ENCODE measurements around the gene MYBPC1.
"Not testable (repeated sequence)": the region's sequence is repeated elsewhere in the genome, so short reads cannot be mapped to it uniquely, and the experiment has no call there.

Gene MYBPC1

GRCh38 chr12:101660662-101661061 is 65.9 kb downstream of the MYBPC1 start:
- H2AK5ac ChIP-seq (ENCODE audit: low read length); H3K79me1 ChIP-seq (ENCODE audit: low read length); H3K4me3 ChIP-seq (ENCODE audit: low read length); H3K23ac ChIP-seq (ENCODE audit: low read length); H3K18ac ChIP-seq (ENCODE audit: low read length); H3K56ac ChIP-seq (ENCODE audit: low read length); H3K4ac ChIP-seq (ENCODE audit: low read depth, low read length); H3K79me2 ChIP-seq (ENCODE audit: control insufficient read depth, insufficient read depth, low read length); H3K4me1 ChIP-seq (ENCODE audit: control insufficient read depth, low read depth, low read length); H3K4me2 ChIP-seq (ENCODE audit: low read length); H3K27me3 ChIP-seq (ENCODE audit: insufficient read depth, low read length, poor library complexity); H3K27ac ChIP-seq (ENCODE audit: low read depth, low read length); H2BK5ac ChIP-seq (ENCODE audit: low read length); DNase-seq; H2BK15ac ChIP-seq (replicated peaks; ENCODE audit: low read depth); H2BK120ac ChIP-seq (ENCODE audit: low read depth, low read length); H3K9ac ChIP-seq (ENCODE audit: low read length); H4K8ac ChIP-seq (ENCODE audit: low read depth, low read length); H3K36me3 ChIP-seq (ENCODE audit: control insufficient read depth, insufficient read depth, low read length); H4K5ac ChIP-seq (ENCODE audit: low read length): not testable (repeated sequence)
- WGBS (ENCODE audit: extremely low coverage, insufficient coverage, low lambda C conversion rate), result no CpG with 5 or more reads among the region's 2 CpGs

GRCh38 chr12:101663298-101663697 is 68.5 kb downstream of the MYBPC1 start:
- no CpG with 5 or more reads among the region's 6 CpGs for WGBS (ENCODE audit: extremely low coverage, insufficient coverage, low lambda C conversion rate)
- Histone ChIP-seq H3K79me2 (ENCODE audit: control insufficient read depth, insufficient read depth, low read length) (no peaks in the 10 kb centered on the region), H2BK120ac (ENCODE audit: low read depth, low read length) (no peak overlapping the region), H2BK5ac (ENCODE audit: low read length) (no peak overlapping the region), H4K8ac (ENCODE audit: low read depth, low read length) (no peak overlapping the region), H3K4me3 (ENCODE audit: low read length) (no peak overlapping the region), H3K18ac (ENCODE audit: low read length) (no peak overlapping the region), H4K5ac (ENCODE audit: low read length) (no peak overlapping the region), H3K36me3 (ENCODE audit: control insufficient read depth, insufficient read depth, low read length) (no peaks in the 10 kb centered on the region), H3K56ac (ENCODE audit: low read length) (no peak overlapping the region), H3K9ac (ENCODE audit: low read length) (no peak overlapping the region), H3K27ac (ENCODE audit: low read depth, low read length) (no peak overlapping the region), H2BK15ac (replicated peaks; ENCODE audit: low read depth) (no peak overlapping the region), H3K79me1 (ENCODE audit: low read length) (no peaks in the 10 kb centered on the region), H3K4me2 (ENCODE audit: low read length) (no peak overlapping the region), H3K4me1 (ENCODE audit: control insufficient read depth, low read depth, low read length) (no peaks in the 10 kb centered on the region), H3K4ac (ENCODE audit: low read depth, low read length) (no peak overlapping the region), H2AK5ac (ENCODE audit: low read length) (no peak overlapping the region), H3K27me3 (ENCODE audit: insufficient read depth, low read length, poor library complexity) (no peaks in the 10 kb centered on the region), H3K23ac (ENCODE audit: low read length) (no peak overlapping the region)
- no peak for DNase-seq

- Histone ChIP-seq H2AK5ac (ENCODE audit: low read length) (no peak overlapping the region), H2BK120ac (ENCODE audit: low read depth, low read length) (no peak overlapping the region), H3K36me3 (ENCODE audit: control insufficient read depth, insufficient read depth, low read length) (no peaks in the 10 kb centered on the region), H3K27me3 (ENCODE audit: insufficient read depth, low read length, poor library complexity) (no peaks in the 10 kb centered on the region), H3K4me3 (ENCODE audit: low read length) (no peak overlapping the region), H2BK5ac (ENCODE audit: low read length) (no peak overlapping the region), H3K4ac (ENCODE audit: low read depth, low read length) (no peak overlapping the region), H3K4me1 (ENCODE audit: control insufficient read depth, low read depth, low read length) (no peaks in the 10 kb centered on the region), H3K27ac (ENCODE audit: low read depth, low read length) (no peak overlapping the region), H3K23ac (ENCODE audit: low read length) (no peak overlapping the region), H3K9ac (ENCODE audit: low read length) (no peak overlapping the region), H4K8ac (ENCODE audit: low read depth, low read length) (no peak overlapping the region), H3K79me2 (ENCODE audit: control insufficient read depth, insufficient read depth, low read length) (no peaks in the 10 kb centered on the region), H3K4me2 (ENCODE audit: low read length) (no peak overlapping the region), H2BK15ac (replicated peaks; ENCODE audit: low read depth) (no peak overlapping the region), H3K18ac (ENCODE audit: low read length) (no peak overlapping the region), H3K79me1 (ENCODE audit: low read length) (no peaks in the 10 kb centered on the region), H3K56ac (ENCODE audit: low read length) (no peak overlapping the region), H4K5ac (ENCODE audit: low read length) (no peak overlapping the region)
- no peak for DNase-seq
- no CpG with 5 or more reads among the region's 7 CpGs for WGBS (ENCODE audit: extremely low coverage, insufficient coverage, low lambda C conversion rate)
Observed at GRCh38 chr12:101664992-101665391, 70.2 kb downstream of the MYBPC1 start.

GRCh38 chr12:101666052-101666728 is 71.4 kb downstream of the MYBPC1 start:
- H3K18ac ChIP-seq (ENCODE audit: low read length), result no peak overlapping the region
- DNase-seq, result no peak
- H3K27ac ChIP-seq (ENCODE audit: low read depth, low read length), result no peak overlapping the region
- no peak overlapping the region for H4K5ac ChIP-seq (ENCODE audit: low read length)
- no peak overlapping the region for H2AK5ac ChIP-seq (ENCODE audit: low read length)
- no peaks in the 10 kb centered on the region for H3K79me1 ChIP-seq (ENCODE audit: low read length)
- no peak overlapping the region for H3K4me3 ChIP-seq (ENCODE audit: low read length)
- H3K4me1 ChIP-seq (ENCODE audit: control insufficient read depth, low read depth, low read length), result no peaks in the 10 kb centered on the region
- no peak overlapping the region for H3K4ac ChIP-seq (ENCODE audit: low read depth, low read length)
- H3K79me2 ChIP-seq (ENCODE audit: control insufficient read depth, insufficient read depth, low read length), result no peaks in the 10 kb centered on the region
- no peak overlapping the region for H4K8ac ChIP-seq (ENCODE audit: low read depth, low read length)
- H3K9ac ChIP-seq (ENCODE audit: low read length), result no peak overlapping the region
- no peak overlapping the region for H2BK15ac ChIP-seq (replicated peaks; ENCODE audit: low read depth)
- no peak overlapping the region for H3K56ac ChIP-seq (ENCODE audit: low read length)
- H2BK120ac ChIP-seq (ENCODE audit: low read depth, low read length), result no peak overlapping the region
- no peak overlapping the region for H2BK5ac ChIP-seq (ENCODE audit: low read length)
- H3K36me3 ChIP-seq (ENCODE audit: control insufficient read depth, insufficient read depth, low read length), result no peaks in the 10 kb centered on the region
- WGBS (ENCODE audit: extremely low coverage, insufficient coverage, low lambda C conversion rate), result no CpG with 5 or more reads among the region's 7 CpGs
- H3K23ac ChIP-seq (ENCODE audit: low read length), result no peak overlapping the region
- no peak overlapping the region for H3K4me2 ChIP-seq (ENCODE audit: low read length)
- H3K27me3 ChIP-seq (ENCODE audit: insufficient read depth, low read length, poor library complexity), result no peaks in the 10 kb centered on the region

GRCh38 chr12:101667591-101667990 is 72.8 kb downstream of the MYBPC1 start:
- H3K27ac ChIP-seq (ENCODE audit: low read depth, low read length), result no peak overlapping the region
- no peak overlapping the region for H3K18ac ChIP-seq (ENCODE audit: low read length)
- H3K4me1 ChIP-seq (ENCODE audit: control insufficient read depth, low read depth, low read length), result no peaks in the 10 kb centered on the region
- no peaks in the 10 kb centered on the region for H3K79me2 ChIP-seq (ENCODE audit: control insufficient read depth, insufficient read depth, low read length)
- no peaks in the 10 kb centered on the region for H3K27me3 ChIP-seq (ENCODE audit: insufficient read depth, low read length, poor library complexity)
- H3K4me3 ChIP-seq (ENCODE audit: low read length), result no peak overlapping the region
- no peak overlapping the region for H3K9ac ChIP-seq (ENCODE audit: low read length)
- no peak overlapping the region for H4K5ac ChIP-seq (ENCODE audit: low read length)
- WGBS (ENCODE audit: extremely low coverage, insufficient coverage, low lambda C conversion rate), result no CpG with 5 or more reads among the region's 5 CpGs
- H3K4me2 ChIP-seq (ENCODE audit: low read length), result no peak overlapping the region
- no peak overlapping the region for H4K8ac ChIP-seq (ENCODE audit: low read depth, low read length)
- no peak overlapping the region for H2BK5ac ChIP-seq (ENCODE audit: low read length)
- no peaks in the 10 kb centered on the region for H3K36me3 ChIP-seq (ENCODE audit: control insufficient read depth, insufficient read depth, low read length)
- H3K23ac ChIP-seq (ENCODE audit: low read length), result no peak overlapping the region
- H2BK15ac ChIP-seq (replicated peaks; ENCODE audit: low read depth), result no peak overlapping the region
- no peaks in the 10 kb centered on the region for H3K79me1 ChIP-seq (ENCODE audit: low read length)
- no peak overlapping the region for H3K4ac ChIP-seq (ENCODE audit: low read depth, low read length)
- H3K56ac ChIP-seq (ENCODE audit: low read length), result no peak overlapping the region
- H2AK5ac ChIP-seq (ENCODE audit: low read length), result no peak overlapping the region
- H2BK120ac ChIP-seq (ENCODE audit: low read depth, low read length), result no peak overlapping the region
- no peak for DNase-seq
